HG03571 (cell line): Measurements from ENCODE around the gene BRD9.
"Not testable (repeated sequence)": the region's sequence is repeated elsewhere in the genome, so short reads cannot be mapped to it uniquely, and the experiment has no call there.

Source experiments
- ATAC-seq: cut with Tn5 transposase; IDR thresholded peaks from one replicate; pipeline ENCODE4 v1.9.1; 2021; ENCODE audit not compliant: unreplicated experiment

BRD9 gene

DNA sequence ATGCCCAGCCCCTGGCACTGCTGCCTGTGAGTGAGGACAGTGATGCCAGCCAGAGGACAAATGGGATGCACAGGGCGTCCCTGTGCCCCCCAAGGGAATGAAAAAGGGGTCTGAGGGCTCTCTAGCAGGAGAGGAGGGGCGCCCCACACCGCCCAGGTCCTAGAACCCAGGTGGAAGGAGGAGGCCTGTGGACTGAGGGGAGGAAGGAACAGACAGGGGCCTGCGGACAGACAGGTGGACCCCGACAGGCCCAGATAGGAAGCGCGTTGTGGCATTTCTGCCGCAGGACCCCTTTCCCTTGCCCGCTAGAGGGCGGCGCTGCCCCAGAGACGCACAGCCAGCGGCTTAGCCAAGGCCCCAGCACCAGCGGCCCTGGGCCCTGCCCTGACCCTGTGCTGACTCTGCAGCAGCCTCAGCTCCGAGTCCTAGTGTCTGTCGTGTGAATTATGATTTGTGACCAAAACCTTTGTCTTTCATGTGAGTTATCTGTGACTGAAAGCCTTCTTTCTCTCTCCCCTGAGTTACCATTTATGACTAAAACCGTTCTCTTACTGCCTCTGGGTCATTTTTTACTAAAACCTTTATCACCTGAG lies 30.8 kb upstream of the BRD9 start:
- ATAC-seq = peak; percentile 47

DNA sequence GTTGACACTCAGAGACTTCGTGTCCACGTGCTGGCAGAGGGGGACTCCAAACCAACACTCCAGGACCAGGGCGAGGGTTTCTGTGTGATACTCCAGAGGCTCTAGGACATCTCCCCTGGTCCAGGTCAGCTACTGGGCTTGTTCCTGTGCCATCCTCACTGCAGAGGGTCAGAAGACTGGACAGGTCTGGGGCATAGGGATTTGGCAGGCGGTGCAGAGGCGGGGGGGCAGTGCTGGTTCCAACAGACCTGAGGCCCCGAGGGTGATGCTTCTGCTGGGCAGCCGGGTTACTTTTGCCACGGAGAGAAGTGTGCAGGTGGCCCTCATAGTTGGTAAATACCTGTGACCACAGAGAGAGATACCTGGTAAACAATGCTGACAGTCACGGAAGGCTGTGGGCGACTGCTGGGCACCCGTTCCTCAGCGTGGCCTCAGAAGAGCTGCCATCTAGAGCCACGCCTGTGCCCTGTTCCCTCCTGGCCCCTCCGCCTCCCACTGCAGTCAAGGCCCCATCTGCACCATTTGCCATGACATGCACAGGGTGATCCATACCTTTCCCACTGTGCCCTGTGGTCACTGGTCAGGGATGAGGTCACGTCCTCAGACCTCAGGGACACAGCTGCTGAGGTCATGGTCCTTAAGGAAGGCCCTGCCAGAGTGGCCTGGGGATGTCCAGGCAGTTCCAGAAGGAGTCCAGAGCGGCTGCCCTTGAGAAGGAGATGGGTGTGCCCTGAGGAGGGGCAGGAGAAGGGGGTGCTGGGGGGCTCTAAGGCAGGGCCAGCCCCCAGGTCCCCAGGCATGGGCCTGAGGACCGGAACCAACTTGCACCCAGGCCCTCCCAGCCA lies 30.1 kb upstream of the BRD9 start:
- ATAC-seq = no peak

DNA sequence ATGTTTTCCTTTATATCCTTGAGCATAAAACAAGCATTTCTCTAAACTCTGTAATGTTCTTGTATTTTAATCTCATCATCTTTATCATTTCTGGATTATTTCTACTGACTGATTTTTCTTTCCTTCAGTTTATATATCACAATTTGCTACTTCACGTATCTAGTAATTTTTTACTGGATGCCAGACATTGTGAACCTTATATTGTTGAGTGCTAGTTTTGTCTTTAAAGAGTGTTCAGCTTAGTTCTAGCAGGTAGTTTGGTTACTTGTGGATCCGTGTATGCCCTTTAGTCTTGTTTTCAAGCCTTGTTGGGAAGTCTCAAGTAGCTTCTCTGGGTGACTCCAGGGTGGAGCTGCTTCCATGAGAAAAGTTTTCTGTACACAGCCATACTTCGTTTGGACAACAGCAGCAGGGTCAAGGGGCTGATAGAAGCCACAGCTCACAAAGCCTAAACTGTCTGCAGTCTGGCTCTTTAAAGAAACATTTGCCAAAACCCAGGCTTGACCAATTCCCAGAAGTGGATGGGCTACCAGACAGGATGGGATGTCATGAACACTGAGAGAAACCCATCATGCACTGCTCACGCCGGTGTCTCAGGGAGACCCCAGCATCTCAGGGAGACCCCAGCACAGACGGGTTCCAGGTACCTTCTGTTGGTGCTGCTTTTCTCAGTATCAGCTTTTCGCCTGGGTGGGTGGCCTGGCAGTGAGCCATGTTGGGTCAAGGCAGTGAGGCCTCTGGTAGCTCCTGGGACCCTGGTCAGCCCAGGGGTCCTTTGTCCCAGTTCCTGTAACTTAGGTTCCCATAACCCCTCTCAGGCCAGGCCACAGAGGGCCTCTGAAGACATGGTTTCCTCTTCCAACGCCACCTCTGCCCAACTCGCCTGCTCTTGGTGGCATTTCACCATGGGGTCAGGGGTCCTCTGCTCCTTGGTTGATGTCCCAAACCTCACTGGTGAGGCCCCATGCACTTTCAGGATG lies 29.1 kb upstream of the BRD9 start:
- ATAC-seq = no peak

DNA sequence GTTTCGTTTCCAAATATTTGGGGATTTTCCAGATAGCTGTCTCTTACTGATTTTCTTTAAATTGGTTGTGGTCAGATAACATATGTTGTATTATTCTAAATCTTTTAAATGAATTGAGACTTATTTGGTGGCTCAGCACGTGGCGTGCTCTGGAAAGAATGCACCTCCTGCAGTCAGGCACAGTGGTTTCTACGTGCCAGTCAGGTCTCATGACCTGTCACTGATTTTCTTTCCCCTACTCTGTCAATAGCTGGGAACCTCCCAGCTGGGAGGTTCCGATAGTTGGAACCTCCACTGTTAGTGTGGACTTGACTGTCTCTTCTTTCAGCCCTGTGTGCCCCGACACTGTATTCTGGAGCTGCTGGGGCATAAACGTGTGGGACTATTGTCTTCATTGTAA lies 27.7 kb upstream of the BRD9 start:
- no peak for ATAC-seq

DNA sequence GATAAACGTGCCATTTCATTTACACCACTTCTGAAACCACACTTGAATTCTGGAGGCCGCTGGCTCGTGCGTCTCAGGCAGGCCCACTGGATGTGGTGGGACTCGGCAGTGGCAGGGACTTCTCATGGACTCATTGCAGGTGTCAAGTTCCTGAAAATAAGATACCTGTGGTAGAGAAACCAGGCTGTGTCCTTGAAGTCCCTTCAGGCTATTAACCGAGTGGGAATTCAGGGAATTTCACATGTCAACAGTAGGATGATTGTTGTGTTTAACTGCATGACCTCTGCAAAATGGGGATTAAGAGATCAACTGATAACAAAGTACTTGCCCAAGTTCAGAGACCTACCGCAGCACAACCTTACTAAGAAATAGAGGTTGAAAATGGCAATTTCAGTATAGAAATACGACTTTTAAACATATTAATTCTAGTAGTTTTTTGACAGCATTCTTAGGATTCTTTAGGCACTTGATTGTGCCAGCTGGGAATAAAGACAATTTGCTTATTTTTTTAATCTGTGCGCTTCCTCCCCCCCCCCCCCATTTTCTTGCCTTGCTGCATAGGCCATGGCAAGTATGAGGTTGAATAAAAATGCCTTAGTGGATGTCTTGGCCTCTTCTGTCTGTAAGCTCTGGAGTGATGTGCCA lies 26.9 kb upstream of the BRD9 start:
- ATAC-seq = no peak

DNA sequence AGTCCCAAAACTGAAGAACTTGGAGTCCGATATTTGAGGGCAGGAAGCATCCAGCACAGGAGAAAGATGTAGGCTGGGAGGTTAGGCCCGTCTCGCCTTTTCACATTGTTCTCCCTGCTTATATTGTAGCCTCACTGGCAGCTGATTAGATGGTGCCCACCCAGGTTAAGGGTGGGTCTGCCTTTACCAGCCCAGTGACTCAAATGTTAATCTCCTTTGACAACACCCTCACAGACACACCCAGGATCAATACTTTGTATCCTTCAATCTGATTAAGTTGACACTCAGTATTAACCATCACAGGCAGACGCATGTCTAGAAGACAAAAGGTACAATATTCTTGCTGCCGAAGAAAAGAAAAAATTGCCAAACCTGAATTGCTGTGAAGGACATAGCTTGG lies 26.1 kb upstream of the BRD9 start:
- not testable (repeated sequence) for ATAC-seq

DNA sequence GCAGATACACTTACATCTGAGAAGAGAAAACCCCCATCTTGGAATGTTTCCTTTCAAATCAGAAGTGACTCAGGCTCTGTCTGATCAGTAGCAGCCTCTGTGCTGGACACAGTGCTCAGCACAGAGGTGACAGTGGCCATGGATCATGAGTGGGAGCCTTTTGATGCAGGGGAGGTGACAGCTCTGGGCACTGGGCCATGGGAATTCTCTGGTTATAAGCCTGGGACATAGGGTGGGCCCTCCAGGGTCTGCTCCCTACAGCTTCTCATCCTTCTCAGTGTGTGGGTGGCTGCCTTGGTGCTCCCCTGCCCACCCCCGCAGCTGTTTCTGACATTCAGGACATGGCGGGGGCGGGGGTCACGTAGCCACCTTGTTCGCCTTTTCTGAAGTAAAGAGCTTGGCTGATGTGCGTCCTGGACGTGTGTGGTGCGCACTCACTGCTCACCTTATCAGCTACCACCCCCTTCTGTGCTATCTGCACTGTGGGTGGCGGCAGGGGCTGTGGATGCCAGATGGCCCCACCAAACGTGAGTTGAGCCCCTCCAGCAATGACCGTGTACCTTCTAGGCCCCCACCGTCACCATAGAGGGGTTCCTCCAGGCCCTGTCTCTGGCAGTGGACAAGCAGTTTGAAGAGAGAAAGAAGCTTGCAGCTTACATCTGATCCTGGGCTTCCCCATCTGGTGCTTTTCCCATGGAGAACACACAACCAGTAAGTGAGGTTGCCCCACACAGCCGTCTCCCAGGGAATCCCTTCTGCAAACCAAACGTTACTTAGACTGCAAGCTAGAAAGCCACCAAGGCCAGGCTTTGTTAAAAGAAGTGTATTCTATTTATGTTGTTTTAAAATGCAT lies 24.1 kb upstream of the BRD9 start:
- no peak for ATAC-seq

DNA sequence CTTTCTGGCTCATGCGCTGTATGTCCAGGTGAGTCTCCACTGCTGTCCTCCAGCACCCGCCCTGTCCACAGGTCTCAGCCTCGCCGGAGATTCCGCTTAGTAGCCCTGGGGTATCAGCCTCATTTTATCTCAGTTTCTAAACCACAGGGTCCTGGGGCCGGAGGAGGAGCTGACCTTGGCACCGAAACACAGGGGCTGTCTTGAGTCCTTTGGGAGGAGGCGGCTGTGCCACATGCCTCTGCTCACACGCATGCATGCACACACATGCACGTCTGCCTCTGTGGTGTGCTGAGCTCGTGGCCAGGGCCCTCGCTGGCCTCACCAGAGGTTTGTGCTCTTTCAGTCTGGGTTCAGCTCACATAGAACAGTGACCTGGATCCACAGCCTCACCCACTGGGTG lies 23.3 kb upstream of the BRD9 start:
- ATAC-seq = no peak

DNA sequence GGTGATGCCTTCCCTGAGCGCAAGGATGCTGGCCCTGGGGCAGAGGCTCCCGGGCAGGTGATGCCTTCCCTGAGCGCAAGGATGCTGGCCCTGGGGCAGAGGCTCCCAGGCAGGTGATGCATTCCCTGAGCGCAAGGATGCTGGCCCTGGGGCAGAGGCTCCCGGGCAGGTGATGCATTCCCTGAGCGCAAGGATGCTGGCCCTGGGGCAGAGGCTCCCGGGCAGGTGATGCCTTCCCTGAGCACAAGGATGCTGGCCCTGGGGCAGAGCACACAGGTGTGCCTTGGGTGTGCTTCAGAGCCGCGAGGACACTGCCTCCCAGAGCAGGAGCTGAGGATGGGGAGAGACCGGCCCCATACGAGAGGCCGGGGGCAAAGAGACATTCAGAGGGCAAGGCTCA lies 22.7 kb upstream of the BRD9 start:
- ATAC-seq = not testable (repeated sequence)

DNA sequence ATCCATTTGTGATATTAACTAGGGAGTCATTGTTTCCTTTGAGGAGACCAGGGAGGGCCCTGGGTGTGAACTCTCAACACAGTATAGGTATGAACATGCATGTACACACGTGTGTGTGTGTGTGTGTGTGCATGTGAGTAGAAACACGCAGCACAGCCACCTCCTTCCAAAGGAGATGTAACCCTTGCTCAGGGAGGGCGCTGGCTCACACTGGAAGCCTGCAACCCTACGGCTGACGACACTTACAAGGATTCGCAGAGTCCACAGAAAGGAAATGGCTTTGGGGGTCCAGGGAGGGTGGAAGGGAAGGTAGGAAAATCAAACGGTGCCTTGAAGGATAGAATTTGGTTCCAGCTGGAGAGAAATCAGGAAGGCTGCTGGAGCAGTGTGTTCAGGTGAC lies 22.0 kb upstream of the BRD9 start:
- ATAC-seq = no peak

DNA sequence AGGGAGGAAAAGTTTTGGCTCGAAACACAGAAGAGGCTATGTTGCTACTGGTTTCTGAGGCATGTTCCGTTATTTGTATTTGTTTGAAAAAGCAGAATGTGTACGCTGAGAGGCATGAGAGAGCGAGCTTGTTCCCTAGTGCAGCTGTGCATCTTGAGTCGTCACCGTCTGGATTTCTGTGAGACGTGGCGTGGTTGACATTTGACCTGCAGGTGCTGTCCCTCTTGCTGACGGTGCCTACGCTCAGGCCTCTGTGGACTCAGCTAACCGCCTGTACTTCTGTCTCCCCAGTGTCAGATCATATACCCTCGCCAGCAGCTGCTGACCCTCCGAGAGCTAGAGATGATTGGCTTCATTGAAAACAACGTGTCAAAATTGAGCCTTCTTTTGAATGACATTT lies 21.6 kb upstream of the BRD9 start:
- no peak for ATAC-seq

DNA sequence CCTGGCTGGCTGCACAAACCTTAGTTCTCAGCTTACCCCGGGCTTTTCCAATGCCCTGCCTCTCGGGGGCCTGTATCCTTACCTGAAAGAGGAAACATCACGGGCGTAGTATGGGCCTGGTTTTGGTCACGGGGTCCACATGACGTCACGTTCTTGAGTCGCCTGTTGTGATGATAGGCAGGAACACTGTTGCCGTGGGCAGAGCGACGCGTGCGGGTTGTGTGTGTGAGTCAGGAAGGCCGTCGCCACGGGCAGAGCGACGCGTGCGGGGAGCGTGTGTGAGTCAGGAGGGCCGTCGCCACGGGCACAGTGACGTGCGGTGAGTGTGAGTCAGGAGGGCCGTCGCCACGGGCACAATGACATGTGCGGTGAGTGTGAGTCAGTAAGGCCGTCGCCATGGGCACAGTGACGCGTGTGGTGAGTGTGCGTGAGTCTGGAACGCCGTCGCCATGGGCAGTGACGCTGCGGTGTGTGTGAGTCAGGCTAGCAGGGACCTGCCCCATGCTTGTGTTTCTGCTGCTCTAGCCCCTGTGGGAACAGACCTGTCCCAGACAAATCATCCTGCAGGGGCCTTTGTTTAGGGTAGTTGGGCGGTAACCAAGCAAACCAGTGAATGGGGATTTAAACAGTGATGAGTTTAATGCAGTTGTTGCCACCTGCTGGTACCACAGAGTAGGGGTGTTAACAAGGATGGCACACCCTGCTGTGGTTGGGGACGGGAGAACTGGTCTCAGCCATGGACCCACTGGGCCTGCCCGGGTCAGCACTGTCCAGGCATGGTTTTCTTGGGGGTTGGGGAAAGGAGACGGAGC lies 19.9 kb upstream of the BRD9 start:
- ATAC-seq = no peak

DNA sequence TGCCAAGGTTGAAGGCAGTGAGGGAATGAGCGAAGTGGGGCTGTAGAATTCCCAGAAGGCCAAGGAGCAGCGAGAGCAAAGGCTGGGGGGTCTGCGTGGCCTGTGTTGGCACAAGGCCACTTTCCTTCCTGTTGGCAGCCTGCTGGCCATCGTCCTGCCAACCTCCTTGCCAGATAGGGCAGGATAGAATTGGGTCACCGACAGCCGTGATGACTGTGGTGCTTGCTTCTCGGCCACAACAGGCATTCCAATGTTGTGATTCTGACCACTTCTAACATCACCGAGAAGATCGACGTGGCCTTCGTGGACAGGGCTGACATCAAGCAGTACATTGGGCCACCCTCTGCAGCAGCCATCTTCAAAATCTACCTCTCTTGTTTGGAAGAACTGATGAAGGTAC lies 19.0 kb upstream of the BRD9 start:
- ATAC-seq = no peak

DNA sequence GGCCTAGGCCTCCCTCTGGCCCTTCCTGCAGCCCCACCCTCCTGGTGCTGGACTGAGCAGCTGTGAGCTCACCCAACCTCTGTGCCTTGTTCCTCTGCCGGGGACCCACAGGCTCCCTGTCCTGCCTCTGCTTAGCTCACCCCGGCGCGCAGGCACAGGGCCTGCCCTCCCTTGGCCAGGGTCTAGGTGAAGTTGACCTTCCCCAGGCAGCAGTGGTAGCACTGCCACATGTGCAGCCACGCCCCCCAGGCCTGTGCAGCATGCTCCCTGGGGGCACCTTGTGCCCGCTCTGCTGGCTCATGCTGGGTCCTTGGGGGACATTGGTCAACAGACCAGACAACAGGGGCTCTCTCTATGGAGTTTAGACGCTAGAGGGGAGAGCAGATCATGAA lies 18.2 kb upstream of the BRD9 start:
- no peak for ATAC-seq

DNA sequence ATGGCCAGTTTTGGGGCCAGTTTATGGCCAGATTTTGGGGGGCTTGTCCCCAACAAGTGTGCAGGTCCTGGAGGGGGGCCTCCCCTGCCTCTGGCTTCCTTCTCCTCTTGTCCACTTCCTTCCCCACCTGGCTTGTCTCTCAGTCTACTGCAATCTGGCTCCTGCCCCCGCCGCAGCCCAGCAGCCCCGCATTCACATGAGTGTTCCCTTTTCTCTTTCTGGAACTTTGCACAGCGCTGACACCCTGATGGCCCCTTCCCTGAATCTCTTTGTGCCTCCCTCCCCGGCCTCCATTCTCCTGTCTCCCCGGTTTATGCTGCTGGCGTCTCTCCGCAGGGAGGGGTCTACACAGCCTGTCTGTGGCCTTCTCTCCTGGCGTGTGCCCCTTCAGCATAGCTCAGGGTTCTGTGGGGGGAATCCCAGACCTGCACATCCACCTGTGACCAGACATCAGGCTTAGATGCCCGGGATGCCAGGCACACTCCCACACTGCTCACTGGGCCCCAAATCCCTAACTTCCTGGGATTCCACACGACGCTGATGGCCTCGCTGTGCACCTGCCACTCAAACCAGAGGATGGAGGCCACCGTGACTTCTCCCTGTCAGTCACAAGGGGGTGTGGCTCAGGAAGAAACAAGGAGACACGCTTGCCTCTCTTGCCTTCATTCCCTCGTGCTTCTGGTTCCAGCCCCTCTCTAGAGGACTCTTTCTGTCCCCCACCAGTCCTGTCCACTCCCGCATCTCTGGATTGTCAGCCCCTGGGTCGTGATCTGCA lies 17.6 kb upstream of the BRD9 start:
- no peak for ATAC-seq

DNA sequence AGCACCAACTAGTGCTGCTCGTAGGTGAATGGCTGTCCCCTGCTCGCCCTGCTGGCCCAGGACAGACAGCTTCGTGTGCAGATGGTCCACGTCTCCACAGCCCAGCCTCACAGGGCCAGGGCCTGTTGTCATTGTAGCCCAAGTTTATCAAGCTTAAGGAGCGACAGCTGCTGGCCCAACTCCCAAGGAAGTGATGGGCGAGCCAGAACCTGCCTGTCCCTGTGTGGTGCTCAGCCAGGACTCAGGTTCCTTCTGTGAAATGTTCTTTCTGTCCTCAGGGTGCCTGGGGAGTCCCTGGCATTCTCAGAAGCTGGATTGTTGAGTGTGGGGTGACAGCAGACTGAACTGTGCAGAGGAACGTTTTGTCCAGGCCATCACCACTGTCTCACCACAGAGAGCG lies 16.5 kb upstream of the BRD9 start:
- no peak for ATAC-seq

DNA sequence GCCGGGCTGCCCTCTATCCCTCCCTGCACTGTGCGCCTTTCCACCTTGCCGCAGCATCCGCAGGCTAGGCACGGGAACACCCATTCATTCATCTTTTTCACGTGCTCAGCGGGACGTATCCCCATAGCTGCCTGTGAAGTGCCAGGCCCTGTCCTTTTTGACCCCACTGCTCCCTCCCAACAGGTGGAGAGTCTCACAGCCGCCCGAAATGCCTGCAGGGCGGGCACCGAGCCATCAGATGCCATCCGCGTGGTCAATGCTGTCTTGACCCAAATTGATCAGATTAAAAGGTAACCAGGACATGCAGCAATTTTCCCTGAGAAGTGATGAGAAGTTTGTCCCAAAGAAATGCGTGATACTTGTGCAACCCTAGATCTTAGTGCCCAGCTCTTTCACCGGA lies 15.6 kb upstream of the BRD9 start:
- no peak for ATAC-seq

DNA sequence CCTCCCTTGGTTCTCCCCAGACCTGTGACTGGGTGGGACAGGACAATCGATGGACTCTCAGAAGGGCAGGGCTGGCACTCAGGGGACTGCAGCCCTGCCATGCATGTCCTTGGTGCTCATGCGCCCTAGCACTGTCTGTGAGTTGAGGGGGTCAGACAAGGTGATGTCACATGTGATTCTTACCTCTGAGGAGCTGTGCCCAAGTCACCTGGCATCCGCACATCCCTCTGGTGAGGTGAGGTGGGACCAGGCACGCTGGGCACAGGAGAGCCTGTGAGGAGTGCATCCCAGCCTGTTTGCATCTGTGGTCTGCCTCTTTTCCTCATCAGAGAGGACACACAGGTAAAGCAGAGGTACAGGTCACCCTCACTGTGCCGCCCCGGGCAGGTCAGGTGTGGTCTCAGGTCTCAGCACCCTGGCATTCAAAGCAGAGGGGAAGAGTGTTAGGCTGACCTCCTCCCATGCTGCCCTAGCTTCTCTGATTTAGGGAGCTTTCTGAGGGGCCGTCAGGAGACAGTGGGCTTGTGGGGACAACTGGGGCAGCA lies 14.8 kb upstream of the BRD9 start:
- ATAC-seq = no peak
